NCI-H82 treated with DMSO at 0.1 percent for 48 hours (cell line): ENCODE measurements around the gene KRTAP20-4.

ENCODE experiments used
- DNase-seq: peaks from one replicate; lab custom pipeline; 2025; ENCODE audit not compliant: unreplicated experiment; lab: John Stamatoyannopoulos, UW

KRTAP20-4 gene

DNA sequence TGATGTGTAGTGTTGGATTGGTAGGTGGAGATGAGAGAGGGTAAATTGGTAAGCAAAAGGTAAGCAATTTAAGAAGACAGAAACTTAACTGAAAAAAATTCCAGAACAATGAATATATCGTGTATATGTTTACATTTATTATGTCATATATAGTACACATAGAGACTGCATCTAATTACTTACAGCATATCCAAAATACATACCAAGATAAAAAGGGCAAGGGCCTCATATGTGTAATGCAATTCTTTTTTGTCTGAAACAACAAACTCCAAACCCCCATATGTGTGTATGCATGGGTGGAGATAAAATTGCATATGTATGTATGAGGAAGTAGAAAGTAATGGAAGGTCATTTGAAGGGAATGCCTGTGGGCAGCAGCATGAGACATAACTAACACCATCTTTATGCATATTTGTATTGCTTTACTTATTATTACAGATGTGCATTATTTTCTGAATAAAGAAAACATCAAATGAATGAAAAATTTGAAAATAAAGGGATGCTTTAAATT, 26.5 kb downstream of the KRTAP20-4 start:
- DNase-seq = no peak

DNA sequence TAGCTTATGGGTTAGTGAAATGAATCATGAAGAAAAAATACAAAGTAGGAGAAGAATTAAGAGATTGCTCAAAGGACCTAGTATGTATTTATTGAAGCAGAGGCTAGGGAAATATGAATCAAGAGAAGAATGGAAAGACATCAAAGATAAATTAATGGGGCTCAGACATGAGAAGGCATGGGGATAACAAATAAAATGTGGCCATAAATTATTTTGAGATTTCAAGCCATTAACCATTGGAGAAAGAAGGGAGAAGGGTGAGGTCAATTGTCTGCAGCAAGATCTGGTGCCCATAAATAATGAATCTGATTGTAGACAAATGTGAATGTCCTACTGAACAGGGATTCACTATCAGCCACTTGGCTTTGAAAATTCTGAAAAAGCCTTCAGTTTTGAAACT, 32.5 kb downstream of the KRTAP20-4 start:
- DNase-seq = no peak

DNA sequence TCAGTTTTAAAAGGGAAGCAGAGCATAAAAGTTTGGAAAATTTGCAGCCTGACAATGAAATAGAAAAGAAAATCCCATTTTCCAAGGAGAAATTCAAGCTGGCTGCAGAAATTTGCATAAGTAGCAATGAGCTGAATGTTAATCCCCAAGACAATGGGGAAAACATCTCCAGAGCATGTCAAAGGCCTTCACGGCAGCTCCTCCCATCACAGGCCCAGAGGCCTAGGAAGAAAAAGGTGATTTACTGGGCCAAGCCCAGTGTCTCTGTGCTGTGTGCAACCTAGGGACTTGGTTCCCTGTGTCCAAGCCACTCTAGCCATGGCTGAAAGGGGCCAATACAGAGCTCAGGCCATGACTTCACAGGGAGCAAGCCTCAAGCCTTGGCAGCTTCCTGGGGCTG, 48.3 kb downstream of the KRTAP20-4 start:
- DNase-seq = no peak
